ENCODE measurements around the gene C9orf50.

Gene C9orf50

GRCh38 chr9:129584136-129584535 lies 36.8 kb downstream of the C9orf50 start:
- no peak for TF ChIP-seq Cebpa-rat (IDR thresholded peaks at IDR 0.05)
- no peaks in the 10 kb centered on the region for H3K36me3 ChIP-seq
- peak overlapping the region; percentile 49; the same call in 1 of the 2 replicates for H3K9ac ChIP-seq
- no peaks in the 10 kb centered on the region for H3K27me3 ChIP-seq
- no peaks in the 10 kb centered on the region for H3K9me3 ChIP-seq
- H3K27ac ChIP-seq, result peak overlapping the region; percentile 85
- H4K20me1 ChIP-seq, result no peaks in the 10 kb centered on the region
- H3K4me2 ChIP-seq, result peak overlapping the region; percentile 77
- peaks cover 96% of the 10 kb centered on the region for H3K4me1 ChIP-seq
- H3K4me3 ChIP-seq, result no peak overlapping the region

GRCh38 chr9:129583308-129584038 lies 37.4 kb downstream of the C9orf50 start:
- no peak overlapping the region for H3K4me3 ChIP-seq
- H3K36me3 ChIP-seq, result no peaks in the 10 kb centered on the region
- H3K27me3 ChIP-seq, result no peaks in the 10 kb centered on the region
- 0 out of 2 replicates have a peak overlapping the region, but pooled peaks have one; percentile 45 for H3K9ac ChIP-seq
- H3K4me2 ChIP-seq, result peak overlapping the region; percentile 77
- H4K20me1 ChIP-seq, result no peaks in the 10 kb centered on the region
- peaks cover 90% of the 10 kb centered on the region for H3K4me1 ChIP-seq
- H3K9me3 ChIP-seq, result no peaks in the 10 kb centered on the region
- TF ChIP-seq Cebpa-rat (IDR thresholded peaks at IDR 0.05), result peak; percentile 62; the same call in 1 of the 2 replicates
- peak overlapping the region; percentile 61 for H3K27ac ChIP-seq

GRCh38 chr9:129582855-129583254 lies 38.0 kb downstream of the C9orf50 start:
- H3K27me3 ChIP-seq, result no peaks in the 10 kb centered on the region
- H4K20me1 ChIP-seq, result no peaks in the 10 kb centered on the region
- no peak for TF ChIP-seq Cebpa-rat (IDR thresholded peaks at IDR 0.05)
- peak overlapping the region; percentile 77 for H3K4me2 ChIP-seq
- peak overlapping the region; percentile 61 for H3K27ac ChIP-seq
- H3K9me3 ChIP-seq, result no peaks in the 10 kb centered on the region
- peaks cover 83% of the 10 kb centered on the region for H3K4me1 ChIP-seq
- no peak overlapping the region for H3K9ac ChIP-seq
- no peak overlapping the region for H3K4me3 ChIP-seq
- H3K36me3 ChIP-seq, result no peaks in the 10 kb centered on the region

- Histone ChIP-seq H3K4me3 (no peak overlapping the region), H3K4me1 (peaks cover 71% of the 10 kb centered on the region), H3K4me2 (peak overlapping the region; percentile 77), H3K9me3 (no peaks in the 10 kb centered on the region), H3K36me3 (no peaks in the 10 kb centered on the region), H3K27me3 (no peaks in the 10 kb centered on the region), H4K20me1 (no peaks in the 10 kb centered on the region), H3K27ac (no peak overlapping the region), H3K9ac (no peak overlapping the region)
- TF ChIP-seq Cebpa-rat (IDR thresholded peaks at IDR 0.05), result no peak
These were observed 39.3 kb downstream of the C9orf50 start for GRCh38 chr9:129581505-129582189.

- no peaks in the 10 kb centered on the region for H4K20me1 ChIP-seq
- no peak overlapping the region for H3K4me3 ChIP-seq
- H3K4me2 ChIP-seq, result peak overlapping the region; percentile 77
- no peak overlapping the region for H3K9ac ChIP-seq
- H3K9me3 ChIP-seq, result no peaks in the 10 kb centered on the region
- TF ChIP-seq Cebpa-rat (IDR thresholded peaks at IDR 0.05), result no peak
- H3K27me3 ChIP-seq, result no peaks in the 10 kb centered on the region
- peaks cover 58% of the 10 kb centered on the region for H3K4me1 ChIP-seq
- H3K27ac ChIP-seq, result no peak overlapping the region
- no peaks in the 10 kb centered on the region for H3K36me3 ChIP-seq
These were observed 40.5 kb downstream of the C9orf50 start for GRCh38 chr9:129580211-129580915.

- Histone ChIP-seq H4K20me1 (no peaks in the 10 kb centered on the region), H3K4me3 (no peak overlapping the region), H3K4me2 (no peak overlapping the region), H3K9ac (no peak overlapping the region), H3K36me3 (no peaks in the 10 kb centered on the region), H3K9me3 (no peaks in the 10 kb centered on the region), H3K4me1 (peaks cover 49% of the 10 kb centered on the region), H3K27me3 (no peaks in the 10 kb centered on the region), H3K27ac (no peak overlapping the region)
- no peak for TF ChIP-seq Cebpa-rat (IDR thresholded peaks at IDR 0.05)
These were observed 41.6 kb downstream of the C9orf50 start for GRCh38 chr9:129579294-129579693.

- Histone ChIP-seq H3K4me2 (no peak overlapping the region), H3K27ac (no peak overlapping the region), H3K9ac (no peak overlapping the region), H3K4me1 (peaks cover 24% of the 10 kb centered on the region), H3K4me3 (no peak overlapping the region), H3K27me3 (no peaks in the 10 kb centered on the region), H3K9me3 (no peaks in the 10 kb centered on the region), H4K20me1 (no peaks in the 10 kb centered on the region), H3K36me3 (no peaks in the 10 kb centered on the region)
- no peak for TF ChIP-seq Cebpa-rat (IDR thresholded peaks at IDR 0.05)
These were observed 44.1 kb downstream of the C9orf50 start for GRCh38 chr9:129576546-129577543.

GRCh38 chr9:129575818-129576217 lies 45.1 kb downstream of the C9orf50 start:
- Histone ChIP-seq H3K9ac (no peak overlapping the region), H3K27me3 (no peaks in the 10 kb centered on the region), H3K27ac (no peak overlapping the region), H3K4me1 (peaks cover 14% of the 10 kb centered on the region), H4K20me1 (no peaks in the 10 kb centered on the region), H3K9me3 (no peaks in the 10 kb centered on the region), H3K36me3 (no peaks in the 10 kb centered on the region), H3K4me3 (no peak overlapping the region), H3K4me2 (no peak overlapping the region)
- TF ChIP-seq Cebpa-rat (IDR thresholded peaks at IDR 0.05), result no peak

Data from BLaER1 (cell line).